ENCODE results near the gene FOXP3.

Gene FOXP3

DNA sequence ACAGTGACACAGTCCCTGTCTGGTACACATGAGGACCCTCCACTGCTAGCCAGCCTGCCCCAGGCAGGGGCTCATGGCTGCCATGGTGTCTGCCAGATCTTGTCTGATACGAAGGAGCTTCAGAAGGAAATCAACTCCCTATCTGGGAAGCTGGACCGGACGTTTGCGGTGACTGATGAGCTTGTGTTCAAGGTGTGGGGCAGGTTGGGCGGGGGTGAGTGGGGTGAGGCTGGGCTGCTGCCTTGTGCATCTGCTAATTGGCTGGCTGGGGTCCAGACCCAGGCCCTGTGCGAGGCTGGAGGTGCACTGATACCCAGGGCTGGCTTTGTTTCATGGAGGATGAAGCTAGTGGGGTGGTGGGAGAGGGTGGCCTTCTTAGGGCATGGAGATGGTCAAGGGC, 15.4 kb downstream of the FOXP3 start:
- no peak for DNase-seq

DNA sequence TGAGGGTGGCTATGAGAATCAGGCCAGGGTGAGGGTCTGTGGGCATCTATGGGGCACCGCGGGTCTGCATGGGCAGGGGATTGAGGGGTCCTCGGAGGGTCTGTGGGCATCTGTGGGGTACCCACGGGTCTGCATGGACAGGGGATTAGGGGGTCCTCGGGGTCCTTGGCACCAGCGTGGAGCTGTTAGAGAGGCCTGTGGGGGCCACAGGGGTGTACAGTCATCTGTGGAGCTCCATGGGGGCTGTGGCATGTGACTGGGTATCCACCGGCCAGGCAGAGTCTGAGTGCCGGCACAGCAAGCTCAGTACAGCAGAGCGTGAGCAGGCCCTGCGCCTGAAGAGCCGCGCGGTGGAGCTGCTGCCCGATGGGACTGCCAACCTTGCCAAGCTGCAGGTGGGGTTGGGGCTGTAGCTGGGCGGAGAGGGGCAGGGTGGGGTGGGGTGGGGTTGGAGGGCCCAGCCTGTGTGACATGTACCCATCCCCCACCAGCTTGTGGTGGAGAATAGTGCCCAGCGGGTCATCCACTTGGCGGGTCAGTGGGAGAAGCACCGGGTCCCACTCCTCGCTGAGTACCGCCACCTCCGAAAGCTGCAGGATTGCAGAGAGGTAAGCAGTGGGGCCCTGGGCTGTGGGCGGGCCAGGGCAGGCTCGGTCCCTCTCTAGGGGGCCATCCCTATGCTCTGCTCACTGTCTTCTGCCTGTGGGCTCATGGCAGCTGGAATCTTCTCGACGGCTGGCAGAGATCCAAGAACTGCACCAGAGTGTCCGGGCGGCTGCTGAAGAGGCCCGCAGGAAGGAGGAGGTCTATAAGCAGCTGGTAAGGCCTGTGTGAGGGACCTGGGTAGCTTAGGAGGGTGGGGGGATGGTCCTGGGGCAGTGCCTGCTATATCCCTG, 16.3 kb downstream of the FOXP3 start:
- DNase-seq: no peak

- no peak for DNase-seq
Measured at GRCh38 chrX:49247346-49247745, 17.2 kb downstream of the FOXP3 start.

DNA sequence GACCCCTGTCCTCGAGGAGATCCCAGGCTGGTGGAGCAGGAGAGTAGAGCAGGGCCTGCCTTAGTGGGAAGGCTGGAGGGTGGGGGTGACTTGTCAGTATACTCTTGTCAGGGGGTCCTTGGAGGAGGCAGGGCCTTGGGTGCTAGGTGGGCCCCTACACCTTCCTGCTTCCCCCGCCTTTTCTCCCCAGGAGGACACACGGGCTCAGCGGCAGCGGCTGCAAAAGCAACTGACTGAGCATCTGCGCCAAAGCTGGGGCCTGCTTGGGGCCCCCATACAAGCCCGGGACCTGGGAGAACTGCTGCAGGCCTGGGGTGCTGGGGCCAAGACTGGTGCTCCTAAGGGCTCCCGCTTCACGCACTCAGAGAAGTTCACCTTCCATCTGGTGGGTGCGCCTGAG, 18.0 kb downstream of the FOXP3 start:
- DNase-seq: no peak

DNA sequence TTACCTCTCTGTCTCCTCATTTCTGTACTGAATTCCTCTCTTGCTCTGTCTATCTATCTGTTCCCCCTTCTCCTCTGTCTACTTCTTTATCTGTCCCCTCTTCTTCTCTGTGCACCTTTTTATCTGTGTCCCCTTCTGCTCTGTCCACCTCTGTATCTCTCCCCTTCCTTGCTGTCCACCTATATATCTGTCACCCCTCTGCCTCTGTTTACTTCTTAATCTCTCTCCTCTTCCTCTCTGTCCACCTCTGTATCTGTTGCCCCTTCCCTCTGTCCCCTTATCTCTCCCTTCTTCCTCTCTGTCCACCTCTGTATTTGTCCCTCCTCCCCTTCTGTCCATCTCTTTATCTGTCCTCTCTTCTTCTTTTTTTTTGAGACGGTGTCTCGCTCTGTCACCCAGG, 20.3 kb downstream of the FOXP3 start:
- no peak for DNase-seq

- DNase-seq: no peak
Measured at GRCh38 chrX:49243166-49243565, 21.3 kb downstream of the FOXP3 start.

GRCh38 chrX:49242545-49243066, 21.9 kb downstream of the FOXP3 start:
- DNase-seq: no peak

DNA sequence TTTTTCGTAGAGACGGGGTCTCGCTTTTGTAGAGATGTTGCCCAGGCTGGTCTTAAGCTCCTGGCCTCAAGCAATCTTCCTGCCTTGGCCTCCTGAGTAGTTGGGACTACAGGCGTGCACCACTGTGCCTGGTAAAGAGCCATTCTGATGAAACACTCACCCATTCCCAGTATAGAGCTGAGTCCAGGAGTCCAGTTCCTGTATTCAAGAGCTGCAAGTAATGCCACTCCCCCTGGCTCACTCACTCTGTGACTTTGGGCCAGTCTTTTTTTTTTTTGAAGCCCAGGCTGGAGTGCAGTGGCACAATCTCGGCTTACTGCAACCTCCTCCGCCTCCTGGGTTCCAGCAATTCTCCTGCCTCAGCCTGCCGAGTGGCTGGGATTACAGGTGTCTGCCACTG, 25.8 kb downstream of the FOXP3 start:
- DNase-seq: no peak

DNA sequence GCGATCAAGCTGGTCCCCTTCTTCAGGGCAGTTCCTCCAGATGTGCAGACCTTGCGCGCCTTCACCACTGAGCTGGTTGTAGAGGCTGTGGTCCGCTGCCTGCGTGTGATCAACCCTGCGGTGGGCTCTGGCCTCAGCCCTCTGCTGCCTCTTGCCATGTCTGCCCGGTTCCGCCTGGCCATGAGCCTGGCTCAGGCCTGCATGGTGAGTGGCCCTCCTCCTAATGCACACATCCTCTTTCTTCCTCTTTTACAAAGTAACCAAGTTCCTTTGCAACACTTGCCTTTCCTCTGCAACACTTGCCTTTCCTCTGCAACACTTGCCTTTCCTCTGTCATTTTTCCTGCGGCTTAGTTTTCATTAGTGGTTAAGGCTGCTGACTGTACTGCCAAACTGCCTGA, 27.4 kb downstream of the FOXP3 start:
- DNase-seq: no peak

DNA sequence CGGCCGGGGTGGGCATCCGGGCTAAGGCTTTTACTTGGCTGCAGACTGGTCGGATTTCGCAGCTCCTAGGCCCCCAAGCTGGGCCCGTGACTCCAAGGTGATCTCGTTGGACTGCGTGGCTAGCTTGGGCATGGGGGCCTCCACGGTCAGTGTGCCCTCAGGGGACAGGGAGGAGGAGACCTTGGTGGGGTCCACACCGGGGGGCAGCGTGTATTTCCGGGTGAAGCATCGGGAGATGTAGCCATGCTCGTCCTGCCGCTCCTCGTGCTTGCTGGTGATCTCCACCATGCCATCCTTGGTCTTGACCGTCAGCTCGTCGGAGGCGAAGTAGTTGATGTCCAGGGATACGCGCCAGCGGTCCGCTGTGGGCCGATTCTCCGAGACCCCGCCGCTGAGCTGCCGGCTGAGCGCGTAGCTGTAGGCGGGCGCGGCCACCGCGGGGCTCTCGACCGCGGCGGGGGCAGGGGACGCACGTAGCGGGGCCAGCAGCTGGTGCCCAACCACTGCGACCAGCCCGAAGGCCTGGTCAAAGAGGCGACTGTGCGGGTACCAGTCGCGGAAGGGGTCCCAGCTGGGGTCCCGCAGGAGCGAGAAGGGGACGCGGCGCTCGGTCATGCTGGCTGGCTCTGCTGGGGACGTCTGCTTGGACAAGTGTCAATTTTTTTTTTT, 30.5 kb downstream of the FOXP3 start:
- no peak for DNase-seq

DNA sequence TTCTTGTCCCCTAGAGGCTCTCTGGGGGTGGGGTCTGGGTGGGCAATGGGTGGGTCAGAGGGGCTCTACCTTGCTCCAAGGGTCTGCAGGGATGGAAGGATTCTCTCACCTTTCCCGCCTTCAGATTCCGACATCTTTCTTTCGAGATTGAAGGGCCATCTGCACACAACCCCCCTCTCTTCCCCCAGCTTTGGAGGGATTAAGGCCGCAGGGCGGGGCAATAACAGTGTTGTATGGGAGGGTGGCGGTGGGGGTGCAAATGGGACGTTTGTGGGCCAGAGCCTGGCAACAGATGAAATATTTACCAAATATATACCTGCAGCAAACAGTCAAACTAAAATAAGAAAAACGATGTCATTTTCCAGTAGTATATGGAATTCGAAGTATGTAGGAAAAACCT, 31.3 kb downstream of the FOXP3 start, which contains the start of gene CACNA1F:
Gene CACNA1F (minus strand): TSS at position 165 of the 400 bp plus-strand sequence. CDS start 31 bp downstream, at position 134.
- no peak for DNase-seq

DNA sequence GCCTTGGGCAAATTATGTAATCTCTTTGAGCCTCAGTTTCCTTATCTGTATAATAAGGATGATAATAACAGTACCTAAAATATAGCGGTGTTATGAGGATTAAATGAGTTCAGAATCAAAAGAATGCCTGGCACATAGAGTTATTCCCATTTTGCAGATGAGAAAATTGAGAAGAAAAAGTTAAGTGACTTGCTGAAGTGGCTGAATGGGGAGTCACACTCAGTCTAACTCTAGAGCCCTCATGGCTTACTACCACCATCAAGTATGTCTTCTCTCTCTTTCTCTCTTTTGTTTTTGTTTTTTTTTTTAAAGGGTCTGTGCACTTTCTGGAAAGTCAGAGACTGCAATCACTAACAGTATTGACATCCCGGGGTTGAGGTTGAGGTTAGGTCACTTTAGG, 32.0 kb downstream of the FOXP3 start:
- no peak for DNase-seq

- no peak for DNase-seq
Measured at GRCh38 chrX:49231333-49232000, 33.0 kb downstream of the FOXP3 start.

DNA sequence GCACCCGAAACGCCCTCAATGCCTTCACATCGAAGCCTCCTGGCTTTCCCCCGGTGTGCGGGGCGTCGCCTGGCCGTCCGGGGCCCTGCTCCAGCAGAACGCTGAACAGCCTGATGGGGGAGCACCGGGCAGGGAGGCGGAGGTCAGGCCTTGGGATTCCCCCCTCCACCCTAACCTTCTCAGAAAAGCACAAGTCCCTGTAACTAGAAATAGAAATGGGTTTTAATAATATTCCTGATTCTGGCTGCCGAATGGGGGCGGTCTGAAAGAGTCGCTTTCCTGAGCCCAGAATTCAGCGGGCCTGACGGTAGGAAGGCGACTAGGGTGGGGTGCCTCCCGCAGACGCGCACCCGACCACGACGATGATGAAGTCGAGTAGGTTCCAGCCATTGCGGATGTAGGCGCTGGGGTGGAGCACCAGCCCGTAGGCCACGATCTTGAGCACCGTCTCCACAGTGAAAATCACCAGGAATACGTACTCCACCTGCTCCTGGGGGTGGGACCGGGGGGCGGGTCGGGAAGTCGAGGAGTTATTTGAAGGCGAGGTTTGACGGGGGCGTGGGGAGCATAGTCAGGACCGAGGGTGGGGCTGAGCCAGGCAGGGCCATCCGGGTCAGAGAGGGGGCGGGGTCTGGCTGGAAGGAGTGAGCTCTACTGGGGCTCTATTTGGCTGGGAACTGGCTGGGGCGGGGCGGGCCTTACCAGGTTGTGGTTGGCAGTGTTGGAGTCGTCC, 33.8 kb downstream of the FOXP3 start:
- DNase-seq: no peak

- DNase-seq: no peak
Measured at GRCh38 chrX:49228185-49228584, 36.3 kb downstream of the FOXP3 start.

GRCh38 chrX:49227726-49228125, 36.8 kb downstream of the FOXP3 start:
- DNase-seq: no peak

- DNase-seq: no peak
Measured at GRCh38 chrX:49226946-49227345, 37.6 kb downstream of the FOXP3 start.

DNA sequence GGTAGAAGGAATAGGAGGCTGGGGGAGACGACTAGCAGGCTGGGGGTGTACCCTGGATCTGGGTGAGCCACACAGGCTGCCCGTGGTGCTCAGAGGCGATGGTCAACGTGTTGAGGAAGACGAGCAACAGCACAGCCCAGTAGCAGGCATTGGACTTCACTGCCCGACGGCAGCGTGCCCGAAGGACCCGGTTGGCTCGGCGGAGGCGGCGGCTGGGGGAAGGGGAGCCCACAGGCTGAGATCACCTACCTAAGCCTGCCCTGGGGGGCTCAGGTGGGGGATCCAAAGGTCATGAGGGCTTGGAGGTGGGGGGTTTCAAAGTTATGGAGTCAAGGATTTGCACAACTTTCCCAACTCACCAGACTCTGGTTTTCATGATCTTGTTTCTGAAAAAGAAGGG, 38.7 kb downstream of the FOXP3 start:
- no peak for DNase-seq

DNA sequence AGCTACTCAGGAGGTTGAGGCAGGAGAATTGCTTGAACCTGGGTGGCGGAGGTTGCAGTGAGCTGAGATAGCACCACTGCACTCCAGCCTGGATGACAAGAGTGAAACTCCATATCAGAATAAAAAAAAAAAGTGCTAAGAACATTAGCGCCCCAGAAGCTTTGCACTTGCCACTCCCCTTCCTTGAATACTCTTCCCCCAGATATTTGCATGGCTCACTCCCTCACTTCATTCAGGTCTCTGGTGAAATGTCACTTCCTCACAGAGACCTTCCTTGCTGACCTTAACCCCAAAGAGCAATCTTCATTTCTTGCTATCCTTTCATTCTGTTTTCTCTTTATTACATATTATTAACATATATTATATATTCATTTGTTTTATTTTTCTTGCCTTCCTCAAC, 42.6 kb downstream of the FOXP3 start:
- no peak for DNase-seq

GRCh38 chrX:49220100-49220499, 44.4 kb downstream of the FOXP3 start:
- DNase-seq: no peak

DNA sequence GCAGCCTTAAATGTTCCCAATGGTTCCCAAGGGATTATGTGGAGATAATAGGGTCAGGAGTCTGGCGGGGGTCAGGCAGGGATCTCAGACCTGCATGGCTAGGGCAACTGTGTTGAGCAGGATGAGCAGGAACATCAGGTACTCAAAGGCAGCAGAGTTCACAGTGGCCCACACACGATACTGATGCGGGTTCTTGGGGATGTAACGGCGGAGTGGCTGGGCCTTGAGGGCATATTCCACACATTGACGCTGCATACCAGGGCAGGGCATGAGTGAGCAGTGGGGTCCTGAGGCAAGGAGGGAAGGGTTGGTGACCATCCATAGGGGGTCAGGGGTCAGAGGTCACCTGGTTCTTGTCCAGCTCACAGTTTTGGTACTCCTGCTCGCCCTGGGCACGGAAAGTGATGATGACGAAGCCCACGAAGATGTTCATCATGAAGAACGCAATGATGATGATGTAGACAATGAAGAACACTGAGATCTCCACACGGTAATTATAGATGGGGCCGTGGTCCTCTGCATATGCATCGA, 49.4 kb downstream of the FOXP3 start:
- no peak for DNase-seq

- DNase-seq: no peak
Measured at GRCh38 chrX:49214416-49214815, 50.1 kb downstream of the FOXP3 start.

DNA sequence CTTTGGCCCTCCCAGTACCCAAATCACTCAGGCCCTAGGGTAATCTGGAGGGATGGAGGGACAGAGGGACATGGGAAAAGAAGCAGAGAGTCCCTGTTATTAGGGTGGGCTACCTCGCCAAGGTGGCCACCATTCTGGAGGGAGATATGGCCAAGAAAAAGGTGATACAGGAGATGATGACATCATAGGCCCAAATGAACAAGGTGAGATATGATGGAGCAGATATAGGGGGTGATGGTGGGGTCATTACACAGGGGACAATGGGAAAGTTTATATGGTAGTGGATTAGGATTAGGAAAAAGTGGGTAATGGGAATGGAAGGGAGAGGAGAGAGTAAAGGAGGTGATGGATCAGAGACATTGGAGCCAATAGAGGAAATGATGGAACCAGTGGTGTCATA, 51.6 kb downstream of the FOXP3 start:
- no peak for DNase-seq

All from NCI-H1417 (cell line).